Aorta (tissue), 5 donors: ENCODE data around the gene RAB3C. TPM values are rescaled to one million over a fixed set of nuclear protein-coding genes. Genes with fewer than 3 reads are reported as not detected.
"Not testable (repeated sequence)": the region's sequence is repeated elsewhere in the genome, so short reads cannot be mapped to it uniquely, and the experiment has no call there.

Experiments
- ATAC-seq: fragments of 200-7000 bp; cut with Tn5 transposase; one replicate; pipeline ENCODE4 v1.9.1; 2022; ENCODE audit warnings: moderate library complexity; ENCODE audit not compliant: low FRiP score
- DNase-seq, 2 donors: peaks; one replicate each; pipeline ENCODE4 v3.0.0-alpha.2; 2020
- H3K27ac ChIP-seq, 2 donors: one replicate each; pipeline ENCODE4 v1.5.1; 2013; ENCODE audit warnings: low read length in 2 of 2, mild to moderate bottlenecking in 2 of 2, moderate library complexity in 2 of 2, control low read depth in 1 of 2, inconsistent platforms in 1 of 2, low read depth in 1 of 2
- H3K27me3 ChIP-seq, 2 donors: one replicate each; pipeline ENCODE4 v1.6.1; 2013; ENCODE audit warnings: control low read depth in 1 of 2, low read length in 1 of 2, mild to moderate bottlenecking in 1 of 2, moderate library complexity in 1 of 2; ENCODE audit not compliant: insufficient read depth in 2 of 2, control insufficient read depth in 1 of 2
- H3K36me3 ChIP-seq, 2 donors: one replicate each; pipeline ENCODE4 v1.6.1; 2013; ENCODE audit warnings: control low read depth in 1 of 2, low read length in 1 of 2, mild to moderate bottlenecking in 1 of 2; ENCODE audit not compliant: insufficient read depth in 2 of 2, control insufficient read depth in 1 of 2
- H3K4me1 ChIP-seq, 2 donors: one replicate each; pipeline ENCODE4 v1.6.1; 2013; ENCODE audit warnings: low read length in 2 of 2, control low read depth in 1 of 2, mild to moderate bottlenecking in 1 of 2, moderate library complexity in 1 of 2; ENCODE audit not compliant: insufficient read depth in 2 of 2, control insufficient read depth in 1 of 2
- H3K4me3 ChIP-seq, 2 donors: one replicate each; pipeline ENCODE4 v1.5.1; 2013; ENCODE audit warnings: low read length in 2 of 2, control low read depth in 1 of 2, mild to moderate bottlenecking in 1 of 2
- H3K9me3 ChIP-seq: one replicate; pipeline ENCODE4 v1.6.1; 2013; ENCODE audit warnings: mild to moderate bottlenecking, low read length; ENCODE audit not compliant: control insufficient read depth
- whole genome bisulfite sequencing, 2 donors: extraction: QIAGEN DNeasy Blood & Tissue Kit; methylation state at CpG; one replicate each; pipeline ENCODE4 v1.1.7; 2013; 5-methylcytosine and 5-hydroxymethylcytosine counted together
- intact Hi-C, 2 donors: fragments of 100-400 bp; cut with DNase I; formaldehyde crosslinking; loops; one replicate each; pipeline versions ENCODE4 v1.14.2 to v1.15.0; 2022
- polyA plus RNA-seq, 2 donors: library from polyadenylated mRNA; stranded (reverse); fragments of 200-250 nt; gene quantifications; one replicate each; pipeline ENCODE4 v1.2.3, GENCODE V29; 2013
- total RNA-seq, 2 donors: library from RNA; stranded (reverse); fragmentation: NEBNext Ultra II Directional; extraction: Animal tissue kit (Norgen Biotek cat#: 25700); gene quantifications; one replicate each; pipeline ENCODE4 v1.2.1, GENCODE V29; 2021
- donor health status: healthy with polysubstance abuse.
- donor health status: Bipolar disorder and iron deficiency.
- donor health status: DM: no; HTN: no; CAD: no.
- donor health status: DM: no; HTN: no; CAD: no.
- donor health status: DM: yes; HTN: yes; CAD: no.

RAB3C gene
- total and polyA plus RNA-seq, 4 donors: 8.9 to 21.7 TPM; not detected in 2

DNA sequence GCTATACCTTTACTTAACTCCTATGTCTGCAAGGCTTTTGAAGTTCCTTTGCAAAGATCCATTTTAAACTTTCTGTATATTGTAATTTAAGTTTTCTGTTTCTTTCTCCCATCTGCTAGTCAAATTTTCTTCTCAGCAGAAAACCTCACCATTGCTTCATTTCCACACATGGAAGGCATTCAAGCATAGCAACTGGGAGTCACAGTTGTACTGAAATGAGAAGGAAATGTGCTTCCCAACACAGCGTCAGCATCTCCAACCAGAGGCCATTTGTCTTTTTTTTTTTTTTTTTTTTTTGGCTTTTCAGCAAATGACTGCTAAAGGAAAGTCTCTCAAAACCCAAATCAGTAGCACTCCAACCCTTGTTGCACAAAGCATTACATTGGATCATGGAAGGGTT, 92.5 kb downstream of the RAB3C start:
- intact Hi-C loops: no loop called here
- Histone ChIP-seq H3K36me3 (no peaks in the 10 kb centered on the region), H3K4me1 (peaks cover 0 to 7% of the 10 kb centered on the region in 2 donors), H3K27me3 (no peaks in the 10 kb centered on the region), H3K9me3 (no peaks in the 10 kb centered on the region), H3K27ac (no peak overlapping the region), H3K4me3 (no peak overlapping the region)
- 11 to 20% methylated on average over 1 of the region's 1 CpG for WGBS, 2 donors
- DNase-seq (no peak), ATAC-seq (no peak)

DNA sequence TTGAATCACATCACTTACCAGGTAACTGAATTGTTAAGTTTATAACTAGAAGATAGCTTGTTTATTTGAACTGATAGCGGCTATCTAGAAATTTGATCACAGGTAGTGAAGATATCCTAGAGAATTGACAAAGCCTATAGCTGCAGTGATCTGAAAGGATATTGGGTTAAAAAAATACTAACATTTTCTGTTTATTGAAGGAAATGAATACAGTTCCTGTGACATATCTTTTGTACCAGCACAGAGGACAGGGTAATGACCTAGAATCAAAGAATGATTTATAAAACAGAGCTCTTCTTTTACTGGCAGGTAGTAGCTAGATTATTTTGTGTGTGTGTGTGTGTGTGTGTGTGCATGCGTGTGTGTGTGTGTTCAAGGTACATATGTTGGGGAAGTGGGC, 94.8 kb downstream of the RAB3C start:
- no peaks in the 10 kb centered on the region for H3K27me3 ChIP-seq
- ATAC-seq: no peak
- intact Hi-C loops: no loop called here
- no peaks in the 10 kb centered on the region for H3K36me3 ChIP-seq
- DNase-seq: no peak
- no peaks in the 10 kb centered on the region for H3K9me3 ChIP-seq
- H3K4me3 ChIP-seq: no peak overlapping the region
- no peaks in the 10 kb centered on the region for H3K4me1 ChIP-seq
- WGBS, 2 donors: 91 to 96% methylated on average over 2 of the region's 2 CpGs
- H3K27ac ChIP-seq: no peak overlapping the region

DNA sequence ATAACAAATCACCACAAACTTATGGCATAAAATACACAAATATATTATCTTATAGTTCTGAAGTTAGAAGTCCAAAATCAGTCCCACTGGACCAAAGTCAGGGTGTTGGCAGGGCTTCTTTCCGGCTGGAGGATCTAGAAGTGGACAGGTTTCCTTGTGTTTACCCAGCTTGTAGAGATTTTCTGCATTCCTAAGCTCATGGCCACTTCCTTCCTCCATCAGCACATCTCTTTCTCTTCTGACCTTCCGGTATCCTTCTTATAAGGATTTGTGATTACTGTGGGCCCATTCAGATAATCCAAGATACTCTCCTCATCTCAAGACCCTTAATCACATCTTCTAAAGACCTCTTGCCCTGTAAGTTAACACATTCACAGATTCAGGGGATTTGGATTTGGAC, 97.6 kb downstream of the RAB3C start:
- no peaks in the 10 kb centered on the region for H3K36me3 ChIP-seq
- no peak overlapping the region for H3K27ac ChIP-seq
- H3K4me3 ChIP-seq: no peak overlapping the region
- DNase-seq: no peak
- H3K9me3 ChIP-seq: no peaks in the 10 kb centered on the region
- H3K27me3 ChIP-seq: no peaks in the 10 kb centered on the region
- intact Hi-C loops: no loop called here
- ATAC-seq: no peak
- no peaks in the 10 kb centered on the region for H3K4me1 ChIP-seq
- 81 to 82% methylated on average over 2 of the region's 2 CpGs for WGBS, 2 donors

DNA sequence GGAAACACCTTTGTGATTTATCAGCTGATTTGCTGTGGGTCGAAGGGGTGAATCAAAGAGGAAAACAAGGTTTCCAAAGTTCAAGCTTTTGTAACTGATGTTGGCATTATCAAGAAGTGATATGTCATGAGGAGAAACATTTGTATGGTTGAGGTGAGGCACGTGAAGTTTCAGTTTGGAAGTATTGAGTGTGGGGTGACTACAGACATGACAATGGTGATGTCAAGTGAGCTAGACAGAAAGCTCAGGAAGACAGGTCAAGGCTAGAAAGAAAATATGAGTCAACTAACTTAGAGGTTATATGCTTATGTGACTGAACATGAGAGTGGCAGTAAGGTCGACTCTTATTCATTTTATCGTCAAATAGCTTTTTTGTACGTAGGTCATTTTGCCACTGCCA, 99.1 kb downstream of the RAB3C start:
- no peak overlapping the region for H3K27ac ChIP-seq
- ATAC-seq (no peak), DNase-seq (no peak)
- no peaks in the 10 kb centered on the region for H3K9me3 ChIP-seq
- H3K27me3 ChIP-seq: no peaks in the 10 kb centered on the region
- 93 to 95% methylated on average over 5 of the region's 5 CpGs for whole genome bisulfite sequencing, 2 donors
- H3K36me3 ChIP-seq: no peaks in the 10 kb centered on the region
- peaks cover 0 to 1% of the 10 kb centered on the region in 2 donors for H3K4me1 ChIP-seq
- intact Hi-C loops: no loop called here
- no peak overlapping the region for H3K4me3 ChIP-seq

DNA sequence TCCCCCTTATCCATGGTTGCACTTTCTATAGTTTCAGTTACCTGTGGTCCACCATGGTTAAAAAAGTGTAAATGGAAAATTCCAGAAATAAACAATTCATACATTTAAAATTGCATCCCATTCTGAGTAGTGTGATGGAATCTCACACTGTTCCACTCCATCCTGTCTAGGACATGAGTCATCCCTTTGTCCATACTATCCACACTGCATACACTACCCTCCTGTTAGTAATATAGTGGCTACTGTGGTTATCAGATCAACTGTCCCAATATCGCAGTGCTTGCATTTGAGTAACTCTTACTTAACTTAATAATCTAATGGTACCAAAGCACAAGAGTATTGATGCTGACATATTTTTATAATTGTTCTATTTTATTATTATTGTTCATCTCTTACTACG, 100.7 kb downstream of the RAB3C start:
- H3K27ac ChIP-seq: no peak overlapping the region
- 96% methylated on average over 2 of the region's 2 CpGs for WGBS, 2 donors
- no peak overlapping the region for H3K4me3 ChIP-seq
- intact Hi-C loops: no loop called here
- no peak for DNase-seq
- ATAC-seq: no peak
- peaks cover 0 to 3% of the 10 kb centered on the region in 2 donors for H3K4me1 ChIP-seq
- no peaks in the 10 kb centered on the region for H3K9me3 ChIP-seq
- H3K36me3 ChIP-seq: no peaks in the 10 kb centered on the region
- H3K27me3 ChIP-seq: no peaks in the 10 kb centered on the region

DNA sequence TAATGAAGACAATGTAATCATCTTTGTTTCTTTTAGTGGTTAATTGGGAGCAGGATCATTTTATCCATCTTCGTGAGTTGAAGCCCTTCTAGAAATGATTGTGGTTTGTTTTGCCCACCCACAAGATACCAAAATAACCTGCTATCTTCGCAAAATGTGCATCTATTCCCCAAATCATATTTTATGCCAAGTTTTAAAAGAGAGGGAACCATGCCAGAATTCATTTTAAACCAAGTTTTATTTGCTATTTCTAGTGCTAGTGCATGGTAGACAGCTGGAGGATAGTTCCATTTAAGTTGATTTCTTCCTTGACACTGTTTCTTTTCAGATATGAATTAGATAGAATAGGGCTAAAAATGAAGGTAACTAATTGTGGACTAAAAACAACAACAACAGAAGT, 104.2 kb downstream of the RAB3C start:
- DNase-seq (no peak), ATAC-seq (no peak)
- H3K27me3 ChIP-seq: no peaks in the 10 kb centered on the region
- 15 to 23% methylated on average over 2 of the region's 2 CpGs for WGBS, 2 donors
- H3K9me3 ChIP-seq: no peaks in the 10 kb centered on the region
- no peak overlapping the region for H3K4me3 ChIP-seq
- H3K27ac ChIP-seq: no peak overlapping the region
- peaks cover 0 to 3% of the 10 kb centered on the region in 2 donors for H3K4me1 ChIP-seq
- intact Hi-C loops: no loop called here
- H3K36me3 ChIP-seq: no peaks in the 10 kb centered on the region

DNA sequence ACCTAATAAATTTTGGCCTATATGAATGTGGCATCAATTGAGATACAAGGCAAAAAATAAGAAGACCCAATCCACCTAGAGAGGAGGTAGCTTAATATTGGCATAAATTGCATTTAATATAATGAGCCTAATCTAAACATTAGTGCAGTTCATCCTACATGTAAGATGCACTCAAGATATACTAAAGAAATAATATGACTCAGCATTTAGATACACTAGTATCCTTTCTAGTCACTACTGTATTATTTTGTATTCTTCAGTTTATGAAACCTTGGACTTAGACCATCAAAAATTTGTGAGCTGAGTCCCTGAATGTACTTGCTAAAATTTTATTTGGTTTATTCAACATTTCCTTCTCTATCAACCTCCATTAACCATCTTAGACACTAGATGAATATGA, 104.7 kb downstream of the RAB3C start:
- Histone ChIP-seq H3K27ac (no peak overlapping the region), H3K27me3 (no peaks in the 10 kb centered on the region), H3K36me3 (no peaks in the 10 kb centered on the region), H3K4me3 (no peak overlapping the region), H3K9me3 (no peaks in the 10 kb centered on the region), H3K4me1 (peaks cover 0 to 3% of the 10 kb centered on the region in 2 donors)
- DNase-seq (no peak), ATAC-seq (no peak)
- intact Hi-C loops: no loop called here

DNA sequence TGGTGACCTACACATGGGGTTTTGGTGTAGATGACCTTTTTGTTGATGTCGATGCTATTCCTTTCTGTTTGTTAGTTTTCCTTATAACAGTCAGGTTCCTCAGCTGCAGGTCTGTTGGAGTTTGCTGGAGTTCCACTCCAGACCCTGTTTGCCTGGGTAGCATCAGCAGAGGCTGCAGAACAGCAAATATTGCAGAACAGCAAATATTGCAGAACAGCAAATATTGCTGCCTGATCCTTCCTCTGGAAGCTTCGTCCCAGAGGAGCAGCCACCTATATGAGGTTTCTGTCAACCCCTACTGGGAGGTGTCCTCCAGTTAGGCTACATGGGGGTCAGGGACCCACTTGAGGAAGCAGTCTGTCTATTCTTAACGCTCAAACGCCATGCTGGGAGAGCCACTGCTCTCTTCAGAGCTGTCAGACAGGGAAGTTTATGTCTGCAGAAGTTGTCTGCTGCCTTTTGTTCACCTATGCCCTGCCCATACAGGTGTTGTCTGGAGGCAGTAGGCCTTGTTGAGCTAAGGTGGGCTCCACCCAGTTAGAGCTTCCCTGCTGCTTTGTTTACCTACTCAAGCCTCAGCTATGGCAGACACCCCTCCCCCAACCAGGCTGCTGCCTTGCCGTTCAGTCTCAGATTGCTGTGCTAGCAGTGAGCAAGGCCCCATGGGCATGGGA, 116.3 kb downstream of the RAB3C start:
- H3K4me1 ChIP-seq, H3K27ac ChIP-seq, H3K4me3 ChIP-seq, H3K9me3 ChIP-seq, H3K27me3 ChIP-seq, ATAC-seq, H3K36me3 ChIP-seq, intact Hi-C loops, DNase-seq: not testable (repeated sequence)
- WGBS, 2 donors: 82 to 90% methylated on average over 5 of the region's 5 CpGs

DNA sequence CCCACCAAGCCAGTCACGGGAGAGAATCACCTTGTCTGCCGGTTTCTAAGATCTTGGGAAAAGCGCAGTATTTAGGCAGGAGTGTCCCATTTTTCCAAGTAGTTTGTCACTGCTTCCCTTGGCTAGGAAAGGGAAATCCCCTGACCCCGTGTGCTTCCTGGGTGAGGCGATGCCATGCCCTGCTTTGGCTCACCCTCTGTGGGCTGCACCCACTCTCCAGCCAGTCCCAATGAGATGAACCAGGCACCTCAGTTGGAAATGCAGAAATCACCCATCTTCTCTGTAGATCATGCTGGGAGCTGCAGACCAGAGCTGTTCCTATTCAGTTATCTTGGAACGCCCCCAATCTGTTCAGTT, 116.9 kb downstream of the RAB3C start:
- no peak for ATAC-seq
- H3K36me3 ChIP-seq: no peaks in the 10 kb centered on the region
- intact Hi-C loops: no loop called here
- H3K27me3 ChIP-seq: no peaks in the 10 kb centered on the region
- H3K4me1 ChIP-seq: no peaks in the 10 kb centered on the region
- H3K4me3 ChIP-seq: no peak overlapping the region
- WGBS, 2 donors: 89% methylated on average over 6 of the region's 6 CpGs
- no peaks in the 10 kb centered on the region for H3K9me3 ChIP-seq
- H3K27ac ChIP-seq: no peak overlapping the region
- DNase-seq: no peak
